ENCODE measurements around the gene MCC. TPM values are rescaled to one million over a fixed set of nuclear protein-coding genes. Genes with fewer than 3 reads are reported as not detected.

MCC gene
- total RNA-seq, 1 donor from 2014 or later, result 26.9 TPM

GRCh38 chr5:113022661-113023060 lies 465.6 kb downstream of the MCC start:
- peak overlapping the region; percentile 4 for H3K9ac ChIP-seq (ENCODE audit: low read length)
- Mint-ChIP-seq H3K9me3 (ENCODE audit: unreplicated experiment) (no peaks in the 10 kb centered on the region), H3K27ac (ENCODE audit: unreplicated experiment) (no peak overlapping the region), H3K4me1 (ENCODE audit: low read depth, unreplicated experiment) (peaks cover 35% of the 10 kb centered on the region), H3K27me3 (ENCODE audit: low read depth, unreplicated experiment) (no peaks in the 10 kb centered on the region), H3K4me3 (ENCODE audit: unreplicated experiment) (no peak overlapping the region), H3K36me3 (ENCODE audit: low read depth, unreplicated experiment) (peaks cover 17% of the 10 kb centered on the region)
- H3K4me1 ChIP-seq (ENCODE audit: insufficient read depth, low read length), result peaks cover 39% of the 10 kb centered on the region
- H3K9me3 ChIP-seq (ENCODE audit: insufficient read depth, low read depth, low read length), result no peaks in the 10 kb centered on the region
- peak; percentile 73 for FAIRE-seq
- no peaks in the 10 kb centered on the region for H4K20me1 ChIP-seq (ENCODE audit: insufficient read depth, low read length)
- peak overlapping the region; percentile 48 for H3K4me2 ChIP-seq (ENCODE audit: low read length)
- no peak overlapping the region for H3K27ac ChIP-seq (ENCODE audit: low read depth, low read length)
- TF ChIP-seq CTCF (IDR thresholded peaks at IDR 0.05; ENCODE audit: insufficient read depth, low read depth, low read length) (no peak), EZH2 (IDR thresholded peaks at IDR 0.05; ENCODE audit: insufficient read depth, low read length) (no peak)
- H3K4me3 ChIP-seq (ENCODE audit: insufficient read depth, low read depth, low read length), result no peak overlapping the region
- H3K79me2 ChIP-seq (ENCODE audit: insufficient read depth, low read length), result peaks cover 6% of the 10 kb centered on the region
- no peaks in the 10 kb centered on the region for H3K27me3 ChIP-seq (ENCODE audit: insufficient read depth, low read length)
- no peak overlapping the region for H2AFZ ChIP-seq (ENCODE audit: low read depth, low read length)
- peak; percentile 59 for DNase-seq (ENCODE audit: low read depth)
- H3K36me3 ChIP-seq (ENCODE audit: insufficient read depth, low read length), result peaks cover 6% of the 10 kb centered on the region

- Histone ChIP-seq H3K36me3 (ENCODE audit: insufficient read depth, low read length) (no peaks in the 10 kb centered on the region), H2AFZ (ENCODE audit: low read depth, low read length) (no peak overlapping the region), H3K9ac (ENCODE audit: low read length) (peak overlapping the region; percentile 25), H3K79me2 (ENCODE audit: insufficient read depth, low read length) (peaks cover 6% of the 10 kb centered on the region), H3K27ac (ENCODE audit: low read depth, low read length) (peak overlapping the region; percentile 79), H4K20me1 (ENCODE audit: insufficient read depth, low read length) (no peaks in the 10 kb centered on the region), H3K27me3 (ENCODE audit: insufficient read depth, low read length) (no peaks in the 10 kb centered on the region), H3K4me1 (ENCODE audit: insufficient read depth, low read length) (peaks cover 39% of the 10 kb centered on the region), H3K9me3 (ENCODE audit: insufficient read depth, low read depth, low read length) (no peaks in the 10 kb centered on the region), H3K4me2 (ENCODE audit: low read length) (peak overlapping the region; percentile 55), H3K4me3 (ENCODE audit: insufficient read depth, low read depth, low read length) (no peak overlapping the region)
- TF ChIP-seq CTCF (IDR thresholded peaks at IDR 0.05; ENCODE audit: insufficient read depth, low read depth, low read length) (no peak), EZH2 (IDR thresholded peaks at IDR 0.05; ENCODE audit: insufficient read depth, low read length) (no peak)
- DNase-seq (ENCODE audit: low read depth), result peak; percentile 91
- Mint-ChIP-seq H3K27ac (ENCODE audit: unreplicated experiment) (peak overlapping the region; percentile 87), H3K36me3 (ENCODE audit: low read depth, unreplicated experiment) (peaks cover 3% of the 10 kb centered on the region), H3K27me3 (ENCODE audit: low read depth, unreplicated experiment) (no peaks in the 10 kb centered on the region), H3K4me3 (ENCODE audit: unreplicated experiment) (no peak overlapping the region), H3K4me1 (ENCODE audit: low read depth, unreplicated experiment) (peaks cover 35% of the 10 kb centered on the region), H3K9me3 (ENCODE audit: unreplicated experiment) (no peaks in the 10 kb centered on the region)
- peak; percentile 89 for FAIRE-seq
Observed at GRCh38 chr5:113020461-113021273, 467.6 kb downstream of the MCC start.
